ENCODE data around the gene SHROOM1.

The SHROOM1 gene

DNA sequence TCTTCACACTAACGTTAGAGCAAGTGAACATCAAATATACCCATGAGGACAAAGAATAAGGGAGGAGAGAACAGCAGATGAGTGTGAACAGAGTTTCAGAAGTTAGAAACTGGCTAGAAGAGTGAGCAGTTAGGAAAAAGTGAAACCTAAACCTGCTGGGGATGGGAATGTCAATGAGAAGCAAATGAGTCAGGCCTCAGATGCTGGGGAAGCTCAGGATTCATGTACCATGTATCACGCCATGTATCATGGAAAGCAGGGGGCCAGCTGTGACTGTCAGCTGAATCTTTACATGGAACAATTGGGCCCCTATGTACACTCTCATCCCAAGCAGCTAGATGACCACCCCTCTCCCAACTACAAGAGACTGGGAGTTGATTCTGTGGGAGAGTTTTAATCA lies 19.6 kb upstream of the SHROOM1 start:
- peak; percentile 42 for DNase-seq

DNA sequence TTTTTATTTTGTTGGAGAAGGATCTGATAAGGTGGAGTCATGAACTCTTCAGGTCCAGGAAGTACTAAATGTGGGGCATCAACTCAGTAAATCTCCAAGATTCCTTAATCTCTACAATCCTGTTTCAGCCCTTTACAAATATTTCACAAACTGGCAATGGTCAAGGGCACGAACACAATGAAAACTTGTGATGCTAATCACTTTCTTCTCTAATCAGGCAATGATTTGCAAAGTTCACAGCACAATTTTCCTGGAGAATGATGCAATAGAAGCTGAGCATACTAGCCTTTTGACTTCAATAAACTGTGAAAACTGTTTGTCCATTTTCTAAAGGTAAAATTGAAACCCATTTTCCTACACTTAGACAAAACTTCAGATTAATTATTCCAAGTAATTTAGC lies 18.9 kb upstream of the SHROOM1 start:
- no peak for DNase-seq

DNA sequence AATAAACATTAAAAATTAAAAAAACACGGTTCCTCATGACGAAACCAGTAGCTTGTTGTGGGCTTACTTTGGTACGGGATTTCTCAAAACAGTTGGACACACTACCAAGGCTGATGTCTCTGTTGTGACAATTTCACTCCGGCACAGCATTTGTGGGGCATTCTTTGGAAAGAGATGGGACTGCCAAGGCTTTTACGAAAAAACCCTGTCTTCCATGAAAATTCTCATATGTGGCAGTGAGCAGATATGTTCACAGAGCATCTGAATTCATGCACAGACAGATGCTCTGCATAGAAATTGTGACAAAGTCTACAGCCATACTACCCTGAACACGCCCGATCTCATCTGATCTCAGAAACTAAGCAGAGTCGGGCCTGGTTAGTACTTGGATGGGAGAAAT lies 17.8 kb upstream of the SHROOM1 start:
- no peak for DNase-seq

DNA sequence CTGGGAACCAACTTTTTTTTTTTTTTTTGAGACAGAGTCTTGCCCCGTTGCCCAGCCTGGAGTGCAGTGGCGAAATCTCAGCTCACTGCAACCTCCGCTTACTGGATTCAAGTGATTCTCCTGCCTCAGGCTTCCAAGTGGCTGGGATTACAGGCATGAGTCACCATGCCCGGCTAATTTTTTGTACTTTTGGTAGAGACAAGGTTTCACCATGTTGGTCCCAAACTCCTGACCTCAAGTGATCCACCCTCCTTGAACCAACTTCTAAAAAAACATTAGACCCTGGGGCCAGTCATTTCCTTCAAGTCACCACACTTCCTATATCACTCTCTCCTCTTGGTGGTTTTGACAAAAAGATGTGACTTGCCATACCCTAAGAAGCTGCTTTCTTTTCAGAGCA lies 10.9 kb upstream of the SHROOM1 start:
- no peak for DNase-seq

DNA sequence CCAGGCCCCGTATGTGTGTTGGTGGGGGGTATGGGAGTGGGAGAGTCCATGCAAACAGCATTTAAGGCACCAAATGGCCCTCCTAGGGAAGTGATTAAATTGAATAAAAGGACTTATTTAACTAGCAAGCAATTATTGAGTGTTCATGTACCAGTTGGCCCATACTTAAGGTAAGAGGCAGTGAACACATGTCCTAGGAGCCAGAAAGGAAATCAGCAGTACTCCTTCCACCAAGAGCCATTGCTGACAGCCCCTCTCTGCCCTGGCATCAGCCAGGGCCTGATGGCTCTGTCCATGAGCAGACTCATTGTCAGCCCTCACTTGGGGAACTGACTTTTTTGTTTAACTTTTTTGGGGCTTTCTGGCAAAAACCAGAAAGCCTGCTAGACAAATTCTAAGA lies 10.4 kb upstream of the SHROOM1 start:
- DNase-seq, result no peak

DNA sequence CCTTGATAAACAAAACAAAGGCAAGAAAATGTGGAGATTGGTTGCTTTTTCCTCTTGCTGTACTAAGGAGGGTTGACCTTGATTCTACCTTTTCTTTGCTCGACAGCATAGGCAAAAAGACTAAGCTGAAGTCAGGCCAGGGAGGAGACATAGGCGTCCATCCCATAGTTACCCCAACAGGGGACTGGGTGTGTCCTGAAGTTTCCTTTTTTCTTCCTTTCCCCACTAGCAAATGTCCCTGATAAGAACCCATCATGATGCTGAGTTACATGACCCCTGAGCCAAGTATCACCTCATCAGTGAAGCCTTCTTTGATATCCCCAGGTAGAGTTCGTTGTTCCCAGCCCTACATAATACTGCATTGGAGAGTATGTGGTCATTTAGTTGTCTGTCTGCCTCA lies 9.9 kb upstream of the SHROOM1 start:
- no peak for DNase-seq

DNA sequence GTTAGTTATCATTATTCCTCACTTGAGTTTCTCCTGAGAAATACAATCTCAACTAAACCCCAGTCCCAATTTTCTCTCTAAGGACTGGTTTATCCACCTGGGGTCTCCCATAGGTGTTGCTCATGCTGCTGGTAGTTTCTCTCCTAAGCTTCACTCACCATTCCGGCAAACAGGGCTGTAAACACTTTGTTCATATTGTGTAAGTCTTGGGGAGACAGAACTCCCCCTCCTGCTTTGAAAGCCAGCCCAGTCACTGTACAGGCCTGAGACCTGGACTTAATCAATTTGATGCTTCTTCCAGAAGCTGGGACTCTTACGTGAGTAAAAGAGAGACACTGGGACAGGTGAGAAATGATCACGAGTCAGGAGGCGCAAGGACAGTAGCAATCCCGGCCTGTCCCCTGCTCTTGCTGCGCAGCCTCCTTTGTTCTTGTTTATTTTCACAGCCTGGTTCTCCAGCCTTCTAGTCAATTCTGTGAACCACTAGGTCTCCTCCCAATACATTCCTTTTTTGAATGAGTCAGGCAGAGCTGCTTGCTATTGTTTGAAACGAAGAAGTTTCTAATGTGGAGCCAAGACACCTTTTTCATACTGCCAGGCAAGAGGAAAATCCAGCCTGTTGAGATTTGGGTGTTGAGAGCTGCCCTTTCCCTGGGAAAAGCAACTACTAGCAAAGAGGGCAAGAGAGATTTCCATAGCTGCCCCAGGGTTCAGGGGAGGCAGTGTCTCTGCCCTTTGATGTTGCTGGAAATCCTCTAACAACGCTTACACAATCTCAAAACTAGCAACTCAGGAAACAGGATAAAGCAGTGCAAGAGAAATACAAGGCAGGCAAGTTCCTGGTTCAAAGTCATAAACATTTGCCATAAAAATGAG lies 9.2 kb upstream of the SHROOM1 start:
- DNase-seq, result peak; percentile 63

DNA sequence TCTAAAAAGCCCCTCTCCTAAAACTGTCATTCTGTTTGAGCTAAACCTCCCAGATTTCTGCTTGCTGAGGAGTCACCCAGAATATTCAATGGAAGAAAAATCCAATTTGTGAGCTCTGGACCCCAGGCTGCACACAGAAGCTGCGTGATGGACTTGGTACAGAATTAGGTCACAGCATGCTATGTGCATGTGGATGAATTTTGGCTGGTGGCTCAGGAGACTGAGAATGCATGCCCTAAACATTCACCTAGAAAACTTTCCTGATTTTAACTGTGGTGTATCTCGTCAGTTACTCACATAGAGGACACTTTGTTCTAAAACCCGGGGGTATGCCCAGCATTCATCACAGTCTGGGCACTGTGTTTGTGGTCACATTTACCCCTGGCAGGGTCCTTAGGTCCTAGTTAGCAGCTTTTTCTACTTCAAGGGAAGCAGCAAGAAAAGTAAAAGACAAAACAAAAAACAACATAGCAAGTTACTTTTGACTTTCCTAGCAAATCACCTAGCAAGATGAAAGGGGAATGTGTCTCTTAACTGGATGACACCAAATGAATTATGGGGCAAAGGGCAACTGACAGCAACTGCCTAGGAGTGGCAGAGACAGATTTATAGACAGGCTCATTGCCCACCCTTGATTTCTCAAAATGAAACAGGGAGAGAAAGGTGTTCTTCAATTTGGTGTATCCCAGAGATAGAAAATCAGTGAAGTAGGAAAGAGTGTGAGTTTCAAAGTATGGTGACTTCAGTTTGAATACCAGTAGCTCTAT lies 8.3 kb upstream of the SHROOM1 start:
- no peak for DNase-seq

DNA sequence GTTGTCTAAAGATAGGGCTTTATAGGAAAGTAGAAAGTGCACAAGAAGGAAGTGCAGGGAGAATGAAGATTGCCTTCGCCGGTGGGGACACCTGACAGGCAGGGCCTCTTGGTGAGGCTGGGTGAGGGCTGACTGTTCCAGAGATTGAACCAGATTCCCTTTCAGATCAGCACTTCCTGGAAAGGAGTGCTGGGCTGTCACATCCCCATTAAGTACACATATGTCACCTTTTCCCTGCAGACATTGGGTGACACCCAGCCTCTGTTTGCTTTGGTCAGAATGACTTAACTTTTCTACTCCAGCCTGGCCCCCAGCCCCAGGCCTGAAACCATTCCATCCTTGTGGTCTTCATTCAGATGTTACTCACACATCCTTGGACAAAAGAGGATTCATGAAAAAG lies 7.4 kb upstream of the SHROOM1 start:
- no peak for DNase-seq

DNA sequence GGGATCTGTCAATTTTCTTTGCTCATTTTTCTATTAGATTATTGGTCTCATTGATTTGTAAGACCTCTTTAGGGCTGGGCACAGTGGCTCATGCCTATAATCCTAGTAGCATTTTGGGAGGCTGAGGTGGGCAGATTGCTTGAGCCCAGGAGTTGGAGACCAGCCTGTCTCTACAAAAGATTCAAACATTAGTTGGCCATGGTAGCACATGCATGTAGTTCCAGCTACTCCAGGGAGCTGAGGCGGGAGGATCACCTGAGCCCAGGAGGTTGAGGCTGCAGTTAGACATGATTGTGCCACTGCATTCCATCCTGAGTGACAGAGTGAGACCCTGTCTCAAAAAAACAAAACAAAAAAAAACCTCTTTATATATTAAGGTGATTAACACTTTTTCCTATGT lies 6.4 kb upstream of the SHROOM1 start:
- no peak for DNase-seq

DNA sequence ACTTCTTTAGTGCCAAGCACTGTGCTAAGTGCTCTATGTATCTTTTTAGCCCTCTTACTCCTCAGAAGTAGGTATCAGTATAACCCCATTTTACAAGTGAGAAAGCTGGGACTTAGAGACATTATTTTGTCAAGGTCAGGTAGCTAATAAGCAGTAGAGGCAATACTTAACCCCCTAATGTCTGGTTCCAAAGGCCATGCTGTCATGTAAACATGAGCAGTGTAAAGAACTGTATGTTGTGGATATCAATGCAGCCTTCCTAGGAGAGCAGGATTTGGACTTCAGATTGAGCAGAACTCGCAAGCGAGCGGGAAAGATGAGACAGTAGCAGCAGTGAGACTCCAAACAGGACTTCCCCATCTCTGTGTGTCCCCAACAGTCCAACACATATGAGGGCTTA lies 3.6 kb upstream of the SHROOM1 start:
- DNase-seq, result no peak

DNA sequence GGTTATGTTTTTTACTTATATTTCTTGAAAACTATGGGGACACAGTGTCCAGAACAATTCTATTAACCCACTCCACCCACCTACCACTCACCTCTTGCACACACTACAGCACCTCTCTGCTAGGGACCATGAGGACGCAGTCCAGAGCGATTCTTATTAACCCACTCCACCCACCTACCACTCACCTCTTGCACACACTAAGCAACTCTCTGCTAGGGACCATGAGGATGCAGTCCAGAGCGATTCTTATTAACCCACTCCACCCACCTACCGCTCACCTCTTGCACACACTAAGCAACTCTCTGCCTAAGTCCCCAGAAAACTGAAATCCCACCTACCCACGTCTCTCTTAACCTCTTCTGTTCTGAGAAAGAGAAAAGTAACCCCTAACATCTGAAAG lies 2.2 kb upstream of the SHROOM1 start:
- no peak for DNase-seq

DNA sequence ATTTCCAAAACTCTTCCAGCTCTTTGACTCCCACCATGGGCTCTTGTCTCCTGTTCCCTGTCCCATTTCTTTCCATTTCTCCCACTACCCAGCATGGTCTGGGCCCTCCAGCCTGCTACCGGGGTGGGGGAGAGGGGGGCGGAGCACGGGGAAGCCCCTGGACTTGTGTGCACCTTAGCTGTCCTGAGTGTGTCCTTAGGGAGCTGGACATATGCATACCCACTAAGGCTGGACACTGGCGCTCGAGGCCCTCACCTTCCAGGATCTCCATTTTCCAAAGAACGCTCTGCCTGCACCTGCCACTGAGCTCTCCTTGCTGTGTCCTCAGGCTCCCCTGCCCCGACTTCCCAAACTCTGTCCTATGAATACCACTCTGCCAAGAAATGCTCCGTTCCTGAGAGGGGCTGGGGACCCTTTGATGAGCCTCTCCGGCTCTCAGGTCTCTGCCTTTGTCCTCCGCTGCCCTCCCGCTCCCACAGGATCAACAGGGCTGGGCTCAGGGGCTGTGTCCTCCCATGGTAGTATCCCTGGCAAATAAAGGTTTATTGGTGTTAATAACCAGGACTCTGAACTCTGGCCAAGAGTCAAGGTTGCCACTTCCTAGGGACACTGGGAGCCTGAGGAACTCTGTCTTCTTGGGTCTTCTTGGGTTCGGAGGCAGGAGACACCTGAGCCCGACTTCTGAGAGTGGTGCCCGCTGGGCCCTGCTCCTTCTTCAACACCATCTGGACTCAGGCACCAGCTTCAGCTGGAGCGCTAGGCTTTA lies 831 bp upstream of the SHROOM1 start:
- no peak for DNase-seq

DNA sequence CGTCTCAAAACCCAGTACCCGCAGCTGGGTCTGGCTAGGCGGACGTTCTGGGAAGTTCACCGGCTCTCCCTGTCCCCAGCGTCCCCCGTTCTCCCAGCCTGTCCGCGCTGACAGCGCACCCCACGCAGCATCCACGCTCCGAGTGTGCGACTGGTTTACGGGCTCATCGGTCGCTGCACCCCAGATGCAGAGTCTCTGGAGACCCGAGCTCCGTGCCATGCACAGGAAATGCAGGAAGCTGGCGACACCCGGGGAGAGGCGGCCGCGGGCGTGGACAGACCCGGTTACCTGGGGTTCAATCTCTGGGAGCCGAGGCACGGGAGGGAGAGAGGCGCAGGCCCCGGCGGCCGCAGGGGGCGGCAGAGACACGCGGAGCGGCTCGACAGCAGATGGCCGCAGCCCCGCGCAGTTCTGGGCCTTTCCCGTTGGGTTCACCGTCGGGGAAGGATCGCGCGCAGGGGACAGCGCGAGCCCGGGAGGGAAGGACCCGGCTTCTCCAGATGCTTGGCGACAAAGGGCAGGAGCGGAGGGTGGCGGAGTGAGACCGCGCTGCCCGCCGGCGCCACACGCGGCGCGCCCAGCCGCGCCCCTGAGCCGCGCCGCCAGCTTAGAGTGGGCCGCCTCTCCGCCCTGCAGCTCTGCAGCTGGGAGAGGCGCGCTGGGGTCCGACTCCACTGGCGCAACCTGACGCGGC lies 558 bp downstream of the SHROOM1 start:
- DNase-seq, result peak; percentile 68

DNA sequence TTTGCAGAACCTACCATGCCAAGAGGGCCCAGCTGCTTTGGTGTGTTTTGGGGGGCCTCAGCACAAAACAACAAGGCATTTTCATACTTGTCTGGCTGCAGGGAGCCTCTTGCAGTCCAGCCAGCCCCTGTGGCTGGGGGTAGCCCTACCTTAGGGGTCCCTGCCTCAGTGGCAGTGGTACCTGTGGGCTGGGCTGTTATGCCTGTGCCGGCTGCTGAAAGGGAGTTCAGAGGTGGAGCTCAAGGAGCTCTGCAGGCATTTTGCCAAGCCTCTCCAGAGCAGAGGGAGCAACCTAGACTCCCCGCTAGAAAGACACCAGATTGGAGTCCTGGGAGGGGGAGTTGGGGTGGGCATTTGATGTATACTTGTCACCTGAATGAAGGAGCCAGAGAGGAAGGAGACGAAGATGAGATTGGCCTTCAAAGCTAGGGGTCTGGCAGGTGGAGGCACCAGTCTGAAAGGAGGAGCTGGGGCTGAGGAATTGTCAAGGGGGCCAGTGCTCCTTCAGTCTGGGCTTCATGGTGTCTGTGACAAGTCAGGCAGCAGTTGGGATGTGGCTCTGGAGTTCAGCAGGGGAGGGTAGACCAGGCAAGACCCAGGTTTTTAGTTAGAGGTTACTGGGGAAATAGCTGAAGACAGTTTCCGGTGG lies 1.5 kb downstream of the SHROOM1 start:
- DNase-seq, result no peak

DNA sequence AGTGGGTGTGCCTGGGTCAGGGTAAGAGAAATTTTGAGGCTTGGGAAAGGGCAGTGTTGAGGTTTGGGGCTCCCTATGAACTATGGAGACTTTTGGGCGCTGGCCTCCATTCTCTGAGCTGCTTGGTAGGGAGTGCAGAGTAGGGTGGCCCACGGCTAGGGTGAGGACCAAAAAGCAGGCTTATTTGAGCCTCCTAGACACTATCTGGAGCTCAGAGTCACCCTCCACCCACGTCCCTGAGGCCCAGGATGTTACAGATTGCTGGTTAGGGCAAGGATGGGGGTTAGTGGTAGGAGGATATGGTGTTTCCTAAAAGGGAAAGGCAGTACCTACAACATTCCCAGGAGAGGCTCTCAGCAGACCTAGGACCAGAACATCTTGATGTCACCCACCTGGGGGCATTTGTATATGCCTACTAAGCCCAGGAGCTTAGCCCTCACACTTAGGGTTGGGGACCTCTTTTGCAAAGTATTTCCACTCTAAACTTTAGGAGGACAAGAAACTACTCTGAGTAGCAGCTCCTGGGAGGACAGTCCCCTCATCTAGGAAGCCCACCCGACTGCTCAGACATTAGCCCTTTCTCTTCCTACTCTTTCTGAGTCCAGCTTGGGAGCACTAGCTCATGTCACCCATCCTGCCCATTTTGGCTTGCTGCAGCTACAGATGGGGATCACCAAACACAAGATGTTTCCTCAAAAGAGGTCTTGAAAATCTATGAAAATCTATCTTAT lies 2.3 kb downstream of the SHROOM1 start:
- DNase-seq, result no peak

DNA sequence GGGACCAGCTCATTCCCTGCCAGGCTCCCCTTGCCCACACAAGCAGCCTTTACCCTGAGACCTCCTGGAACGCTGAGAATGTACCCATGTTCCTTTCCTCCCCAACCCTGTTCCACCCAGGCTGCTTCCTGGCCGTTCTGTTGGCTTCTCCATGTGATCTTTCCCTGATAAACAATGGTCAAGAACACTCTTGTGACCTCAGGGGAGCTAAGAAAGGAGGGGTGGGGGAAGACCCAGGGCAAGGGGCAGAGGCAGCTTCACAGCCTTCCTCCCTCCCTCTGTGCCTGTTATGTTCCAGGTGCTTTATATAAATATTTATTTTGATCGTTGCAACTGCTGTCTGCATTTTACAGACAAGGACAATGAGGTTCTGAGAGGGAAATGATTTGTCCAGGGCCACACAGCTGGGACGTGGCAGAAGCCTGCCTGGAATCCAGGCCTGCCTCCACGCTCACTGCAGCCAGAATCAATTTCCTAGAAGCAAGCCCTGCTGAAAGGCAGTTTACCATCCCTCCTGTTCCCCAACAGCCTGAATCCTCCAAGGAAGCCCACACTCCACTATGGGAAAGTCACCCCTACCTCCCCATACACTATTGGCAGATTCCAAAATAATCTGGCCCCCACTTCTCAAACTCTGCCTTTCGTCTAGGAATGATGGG lies 3.9 kb downstream of the SHROOM1 start:
- DNase-seq, result no peak

DNA sequence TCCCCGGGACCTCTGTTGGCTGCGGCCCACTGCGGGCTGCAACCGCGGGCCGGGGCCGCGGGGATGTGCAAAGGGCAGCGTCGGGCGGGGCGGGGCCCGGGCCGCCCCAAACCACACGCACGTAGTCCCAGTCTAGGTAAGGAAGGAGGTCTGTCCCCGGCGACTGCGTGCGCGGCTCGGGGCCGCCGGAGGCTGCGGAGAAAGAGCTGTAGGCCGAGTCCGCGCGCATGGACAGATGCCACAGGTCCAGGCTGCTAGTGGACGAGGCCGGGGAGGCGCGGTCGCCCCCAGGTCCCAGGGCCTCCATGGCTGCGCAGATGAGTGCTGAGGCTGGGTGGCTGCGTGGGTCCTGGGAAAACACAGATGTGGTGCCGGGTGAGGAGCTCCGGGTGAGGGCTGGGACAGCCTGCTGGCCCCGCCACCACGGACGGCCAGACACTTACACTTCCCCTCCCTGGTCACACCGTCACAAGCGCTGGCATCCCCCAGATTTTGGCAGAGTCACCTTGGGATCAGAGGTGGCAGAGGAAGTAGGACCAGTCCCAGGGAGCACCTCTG lies 4.5 kb downstream of the SHROOM1 start:
- no peak for DNase-seq

DNA sequence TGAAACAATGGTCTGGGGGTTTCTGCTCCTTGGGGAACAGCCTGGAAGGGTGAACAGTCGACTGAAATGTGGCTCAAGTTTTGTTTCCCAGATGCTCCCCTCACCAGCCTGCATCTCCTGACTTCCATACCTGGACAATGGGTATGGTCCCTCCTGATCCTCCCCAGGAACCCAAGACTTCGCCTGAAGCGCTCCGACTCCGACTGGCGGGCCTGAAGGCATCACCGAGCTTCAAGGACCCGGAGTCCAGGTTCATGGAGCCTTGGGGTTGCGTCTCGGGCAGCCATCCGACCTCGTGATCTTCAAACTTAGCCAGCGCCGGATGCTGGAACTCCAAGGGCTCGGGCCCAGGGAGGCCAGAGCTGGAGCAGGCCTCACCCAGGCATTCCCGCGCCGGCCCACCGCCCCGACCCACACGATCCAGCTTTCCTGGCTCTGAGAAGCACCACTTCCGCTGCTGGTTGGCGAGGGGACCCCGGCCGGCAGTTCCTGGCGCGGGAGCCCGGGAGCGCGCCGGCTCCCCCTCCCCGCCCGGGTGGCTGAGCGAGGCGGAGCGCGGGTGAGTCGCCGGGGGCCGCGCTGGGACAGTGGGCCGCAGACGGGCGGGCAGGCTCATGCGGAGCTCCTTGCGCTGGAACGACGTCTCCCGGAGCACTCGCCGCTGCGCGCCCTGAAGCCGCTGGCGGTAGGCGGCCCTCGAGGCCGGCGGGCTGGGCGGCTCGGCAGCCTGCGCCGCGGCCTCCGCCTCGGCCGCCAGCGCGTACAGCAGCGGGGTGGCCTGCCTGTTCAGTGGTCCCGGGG lies 5.2 kb downstream of the SHROOM1 start:
- DNase-seq, result no peak

DNA sequence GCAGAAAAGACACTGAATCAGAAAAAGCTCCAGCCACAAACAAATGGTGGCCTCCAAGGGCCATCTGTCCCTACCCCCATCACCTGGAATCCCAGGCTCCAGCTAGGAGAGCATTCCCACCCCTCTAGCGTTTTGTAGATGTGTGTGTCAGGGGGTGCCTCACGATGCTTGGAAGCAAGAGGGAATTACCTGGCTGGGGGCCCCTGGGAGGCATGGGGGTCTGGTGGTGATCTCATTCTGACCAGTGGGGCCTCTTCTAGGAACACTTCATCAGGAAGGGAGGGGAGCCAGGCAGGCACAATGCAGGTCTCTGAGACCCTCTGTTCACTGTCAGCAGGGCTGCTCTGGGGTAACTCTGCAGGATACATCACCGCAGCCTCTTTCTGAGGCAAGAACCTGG lies 6.0 kb downstream of the SHROOM1 start:
- DNase-seq, result no peak
